Measurements from ENCODE around the gene PDE1A. TPM values are rescaled to one million over a fixed set of nuclear protein-coding genes. Genes with fewer than 3 reads are reported as not detected.

The PDE1A gene
- total and polyA plus RNA-seq, 4 donors: 1.0 to 11.8 (median 3.6) TPM

- ATAC-seq (ENCODE audit: insufficient read depth, low FRiP score) (no peak), DNase-seq (no peak)
- 79 to 88% methylated on average over 1 of the region's 1 CpG for WGBS, 2 donors
- no peaks in the 10 kb centered on the region for H3K27me3 ChIP-seq (ENCODE audit: control insufficient read depth in 3 of 3, insufficient read depth in 3 of 3, low read length in 2 of 3)
- no peak overlapping the region for H3K9ac ChIP-seq (ENCODE audit: insufficient read depth in 1 of 2, low read length in 2 of 2)
- no peak overlapping the region for H3K4me3 ChIP-seq
- no peak for TF ChIP-seq CTCF (IDR thresholded peaks at IDR 0.05; ENCODE audit: control extremely low read depth, extremely low read depth)
- no peaks in the 10 kb centered on the region for H3K4me1 ChIP-seq (ENCODE audit: control insufficient read depth in 5 of 5, insufficient read depth in 5 of 5, low read length in 5 of 5)
- H3K36me3 ChIP-seq (ENCODE audit: control insufficient read depth in 4 of 4, insufficient read depth in 4 of 4, low read length in 4 of 4): no peaks in the 10 kb centered on the region
- no peaks in the 10 kb centered on the region for H3K9me3 ChIP-seq (ENCODE audit: control insufficient read depth in 4 of 4, insufficient read depth in 3 of 4, low read length in 3 of 4)
- H3K27ac ChIP-seq (ENCODE audit: low read depth in 1 of 2, low read length in 1 of 2): no peak overlapping the region
These were observed 293.5 kb downstream of the PDE1A start for GRCh38 chr2:182133195-182133891.

DNA sequence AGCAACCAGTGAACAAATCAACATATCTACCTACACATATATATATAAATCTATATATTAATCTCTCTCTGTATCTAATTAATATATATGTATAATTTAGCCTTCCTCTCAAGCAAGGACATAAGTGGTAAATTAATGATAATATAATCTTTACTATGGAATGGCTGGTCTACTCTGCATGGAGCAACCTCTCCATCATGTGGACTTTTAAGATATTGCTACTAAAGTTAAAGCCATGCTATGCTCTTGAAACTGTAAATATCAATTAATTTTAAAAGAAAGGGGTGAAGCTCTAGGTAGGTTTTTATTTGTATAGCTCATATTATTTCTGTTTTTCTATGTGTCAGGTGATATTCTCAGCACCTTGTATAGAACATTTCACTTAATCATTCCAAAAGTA lies 294.2 kb downstream of the PDE1A start:
- no peak for ATAC-seq (ENCODE audit: insufficient read depth, low FRiP score)

GRCh38 chr2:182128821-182129707 lies 297.8 kb downstream of the PDE1A start:
- Histone ChIP-seq H3K4me1 (ENCODE audit: control insufficient read depth in 5 of 5, insufficient read depth in 5 of 5, low read length in 5 of 5) (no peaks in the 10 kb centered on the region), H3K27ac (ENCODE audit: low read depth in 1 of 2, low read length in 1 of 2) (no peak overlapping the region), H3K9me3 (ENCODE audit: control insufficient read depth in 4 of 4, insufficient read depth in 3 of 4, low read length in 3 of 4) (no peaks in the 10 kb centered on the region), H3K4me3 (no peak overlapping the region), H3K9ac (ENCODE audit: insufficient read depth in 1 of 2, low read length in 2 of 2) (no peak overlapping the region), H3K27me3 (ENCODE audit: control insufficient read depth in 3 of 3, insufficient read depth in 3 of 3, low read length in 2 of 3) (no peaks in the 10 kb centered on the region), H3K36me3 (ENCODE audit: control insufficient read depth in 4 of 4, insufficient read depth in 4 of 4, low read length in 4 of 4) (no peaks in the 10 kb centered on the region)
- TF ChIP-seq CTCF (IDR thresholded peaks at IDR 0.05; ENCODE audit: control extremely low read depth, extremely low read depth): no peak
- 44 to 65% methylated on average over 3 of the region's 3 CpGs for WGBS, 2 donors
- DNase-seq (no peak), ATAC-seq (ENCODE audit: insufficient read depth, low FRiP score) (no peak)

More for the DNA sequence above, 294.2 kb downstream of the PDE1A start:
- no peaks in the 10 kb centered on the region for H3K9me3 ChIP-seq (ENCODE audit: control insufficient read depth in 4 of 4, insufficient read depth in 3 of 4, low read length in 3 of 4)
- no peaks in the 10 kb centered on the region for H3K27me3 ChIP-seq (ENCODE audit: control insufficient read depth in 3 of 3, insufficient read depth in 3 of 3, low read length in 2 of 3)
- no peak overlapping the region for H3K9ac ChIP-seq (ENCODE audit: insufficient read depth in 1 of 2, low read length in 2 of 2)
- no peak overlapping the region for H3K27ac ChIP-seq (ENCODE audit: low read depth in 1 of 2, low read length in 1 of 2)
- no peak overlapping the region for H3K4me3 ChIP-seq
- DNase-seq: peak in 1 of 3 donors; percentile 23
- no peaks in the 10 kb centered on the region for H3K36me3 ChIP-seq (ENCODE audit: control insufficient read depth in 4 of 4, insufficient read depth in 4 of 4, low read length in 4 of 4)
- no peaks in the 10 kb centered on the region for H3K4me1 ChIP-seq (ENCODE audit: control insufficient read depth in 5 of 5, insufficient read depth in 5 of 5, low read length in 5 of 5)
- no peak for TF ChIP-seq CTCF (IDR thresholded peaks at IDR 0.05; ENCODE audit: control extremely low read depth, extremely low read depth)

Data from lung (tissue), 12 donors.